ENCODE results near the gene ITGAE. TPM values are rescaled to one million over a fixed set of nuclear protein-coding genes. Genes with fewer than 3 reads are reported as not detected.

ITGAE gene
- polyA plus RNA-seq, 3 donors = 66.6 to 102 (median 78.8) TPM

GRCh38 chr17:3798273-3799180, 2.5 kb downstream of the ITGAE start:
- H3K4me1 ChIP-seq (ENCODE audit: control insufficient read depth in 1 of 2, insufficient read depth in 2 of 2, low read length in 2 of 2) = peaks cover 59% of the 10 kb centered on the region in 2 donors

GRCh38 chr17:3796822-3797170, 4.2 kb downstream of the ITGAE start:
- DNase-seq = no peak
- no peak overlapping the region for H3K4me3 ChIP-seq (replicated peaks in 1 of 3; ENCODE audit: low read depth in 2 of 3, low read length in 3 of 3)
- H4K20me1 ChIP-seq (ENCODE audit: insufficient read depth, low read length) = no peaks in the 10 kb centered on the region
- WGBS (ENCODE audit: insufficient coverage) = 91% methylated on average over 3 of the region's 9 CpGs
- Mint-ChIP-seq H3K9me3 (peaks cover 0 to 2% (median 0%) of the 10 kb centered on the region in 7 donors), H3K27ac (peak overlapping the region in 1 of 7 donors; percentile 70), H3K4me1 (peaks cover 47% of the 10 kb centered on the region), H3K4me3 (no peak overlapping the region), H3K36me3 (peaks cover 3 to 6% of the 10 kb centered on the region in 2 donors), H3K27me3 (ENCODE audit: low read depth in 3 of 3) (peaks cover 0 to 2% (median 2%) of the 10 kb centered on the region in 3 donors)
- no peak overlapping the region for H3K9ac ChIP-seq (ENCODE audit: insufficient read depth, low read length, poor library complexity, severe bottlenecking)
- H3K4me1 ChIP-seq (ENCODE audit: control insufficient read depth in 1 of 2, insufficient read depth in 2 of 2, low read length in 2 of 2) = peaks cover 42% of the 10 kb centered on the region in 2 donors
- no peaks in the 10 kb centered on the region for H3K36me3 ChIP-seq (replicated peaks in 1 of 2; ENCODE audit: control insufficient read depth in 1 of 2, insufficient read depth in 2 of 2, low read length in 2 of 2)
- no peaks in the 10 kb centered on the region for H3K79me2 ChIP-seq (ENCODE audit: insufficient read depth, low read length)
- no peak overlapping the region for H2AFZ ChIP-seq (ENCODE audit: insufficient read depth, low read depth, low read length, poor library complexity, severe bottlenecking)
- H3K4me2 ChIP-seq (replicated peaks; ENCODE audit: extremely low read depth, low read length, poor library complexity, severe bottlenecking) = no peak overlapping the region
- no peaks in the 10 kb centered on the region for H3K27me3 ChIP-seq (ENCODE audit: control insufficient read depth in 2 of 2, insufficient read depth in 2 of 2, low read length in 2 of 2)
- no peaks in the 10 kb centered on the region for H3K9me3 ChIP-seq (replicated peaks in 1 of 2; ENCODE audit: control insufficient read depth in 1 of 2, insufficient read depth in 1 of 2, low read length in 2 of 2)
- no peak for TF ChIP-seq CTCF (IDR thresholded peaks at IDR 0.05)
- intact Hi-C loops (cut with micrococcal nuclease) = no loop called here
- no peak overlapping the region for H3K27ac ChIP-seq (ENCODE audit: low read depth in 1 of 2, low read length in 2 of 2)

More at GRCh38 chr17:3798273-3799180, 2.5 kb downstream of the ITGAE start:
- 81% methylated on average over 9 of the region's 15 CpGs for WGBS (ENCODE audit: insufficient coverage)
- Histone ChIP-seq H3K9ac (ENCODE audit: insufficient read depth, low read length, poor library complexity, severe bottlenecking) (peak overlapping the region; percentile 56), H3K27me3 (ENCODE audit: control insufficient read depth in 2 of 2, insufficient read depth in 2 of 2, low read length in 2 of 2) (no peaks in the 10 kb centered on the region), H2AFZ (ENCODE audit: insufficient read depth, low read depth, low read length, poor library complexity, severe bottlenecking) (no peak overlapping the region), H3K79me2 (ENCODE audit: insufficient read depth, low read length) (no peaks in the 10 kb centered on the region), H3K9me3 (replicated peaks in 1 of 2; ENCODE audit: control insufficient read depth in 1 of 2, insufficient read depth in 1 of 2, low read length in 2 of 2) (no peaks in the 10 kb centered on the region), H3K36me3 (replicated peaks in 1 of 2; ENCODE audit: control insufficient read depth in 1 of 2, insufficient read depth in 2 of 2, low read length in 2 of 2) (no peaks in the 10 kb centered on the region), H3K4me3 (replicated peaks in 1 of 3; ENCODE audit: low read depth in 2 of 3, low read length in 3 of 3) (peak overlapping the region in 1 of 3 experiments; percentile 30), H4K20me1 (ENCODE audit: insufficient read depth, low read length) (no peaks in the 10 kb centered on the region), H3K27ac (ENCODE audit: low read depth in 1 of 2, low read length in 2 of 2) (peak overlapping the region; percentile 57 to 87), H3K4me2 (replicated peaks; ENCODE audit: extremely low read depth, low read length, poor library complexity, severe bottlenecking) (peak overlapping the region; percentile 40)
- peak; percentile 85 to 87 (median 86) for DNase-seq
- Mint-ChIP-seq H3K9me3 (peaks cover 0 to 2% (median 0%) of the 10 kb centered on the region in 7 donors), H3K36me3 (peaks cover 3 to 6% of the 10 kb centered on the region in 2 donors), H3K4me1 (peaks cover 62% of the 10 kb centered on the region), H3K4me3 (peak overlapping the region; percentile 54 to 65), H3K27me3 (ENCODE audit: low read depth in 3 of 3) (peaks cover 0 to 2% (median 2%) of the 10 kb centered on the region in 3 donors), H3K27ac (peak overlapping the region; percentile 81 to 97 (median 89))
- no peak for TF ChIP-seq CTCF (IDR thresholded peaks at IDR 0.05)
- intact Hi-C loops (cut with micrococcal nuclease) = no loop called here
